NCI-H146 treated with DMSO at 0.1 percent for 48 hours (cell line): Measurements from ENCODE around the gene MAGEA9B.
A peak's percentile ranks its signal among the peaks of the same experiment; 100 is the strongest.
"Not testable (repeated sequence)": the region's sequence is repeated elsewhere in the genome, so short reads cannot be mapped to it uniquely, and the experiment has no call there.

Experiments
- DNase-seq: peaks from one replicate; lab custom pipeline; 2025; ENCODE audit not compliant: unreplicated experiment; lab: John Stamatoyannopoulos, UW

MAGEA9B gene

GRCh38 chrX:149539283-149540130 lies 47.8 kb downstream of the MAGEA9B start:
- peak; percentile 82 for DNase-seq

DNA sequence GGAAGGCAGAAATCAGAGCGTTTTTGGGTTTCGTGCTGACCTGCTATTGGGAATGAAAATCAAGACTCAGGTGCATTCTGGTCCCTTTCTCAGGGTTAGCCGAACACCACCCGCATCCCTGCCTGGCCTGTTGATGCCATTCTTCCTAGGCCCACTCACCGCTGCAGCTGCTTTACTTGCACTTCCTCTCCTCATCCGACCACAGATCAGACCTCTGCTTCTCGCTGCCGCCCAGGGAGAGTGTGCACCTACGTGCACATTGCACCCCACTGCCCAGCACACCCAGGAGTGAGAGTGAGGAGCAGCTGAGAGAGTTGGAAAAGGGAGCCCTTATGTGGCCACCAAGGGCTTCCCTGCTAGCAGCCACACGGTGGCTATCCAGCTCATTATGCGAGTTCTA lies 49.8 kb downstream of the MAGEA9B start:
- not testable (repeated sequence) for DNase-seq

- not testable (repeated sequence) for DNase-seq
Observed at GRCh38 chrX:149534926-149535602, 52.2 kb downstream of the MAGEA9B start.

GRCh38 chrX:149533999-149534398 lies 53.3 kb downstream of the MAGEA9B start:
- not testable (repeated sequence) for DNase-seq

- DNase-seq = not testable (repeated sequence)
Observed at GRCh38 chrX:149532868-149533267, 54.4 kb downstream of the MAGEA9B start.
